Erythroblast (primary cell): ENCODE data around the gene EGFR.

Experiments
- GATA1 ChIP-seq: IDR thresholded peaks from 2 replicates; pipeline ENCODE4 v1.6.1; 2011; ENCODE audit warnings: low read depth, mild to moderate bottlenecking, control low read depth, low read length, moderate library complexity
- POLR2A ChIP-seq: IDR thresholded peaks from 2 replicates; pipeline ENCODE4 v1.6.1; 2011; ENCODE audit warnings: mild to moderate bottlenecking, low read length

DNA sequence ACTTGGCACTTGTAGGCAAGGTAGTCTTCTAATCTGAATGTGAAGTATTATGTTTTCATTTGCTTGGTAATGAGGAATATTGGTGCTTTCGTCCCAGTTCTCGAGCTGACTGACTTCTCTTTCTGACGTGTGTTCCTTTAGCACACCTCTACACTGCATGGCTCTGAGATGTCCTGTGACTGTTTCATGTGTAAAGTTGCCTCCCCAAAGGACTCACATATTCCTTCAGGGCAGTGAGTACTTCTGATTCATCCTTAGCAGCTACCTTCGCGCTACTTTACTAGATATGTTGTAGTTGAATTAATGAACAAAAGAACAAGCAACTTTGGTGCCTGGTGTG lies 113.7 kb downstream of the EGFR start:
- TF ChIP-seq POLR2A: no peak
- TF ChIP-seq GATA1: no peak
